ENCODE data around the gene RAB29.

The RAB29 gene

GRCh38 chr1:205764578-205764977, 10.7 kb downstream of the RAB29 start:
- DNase-seq (ENCODE audit: low read depth in 2 of 2), result no peak

- no peak for DNase-seq (ENCODE audit: low read depth in 2 of 2)
These were observed 11.3 kb downstream of the RAB29 start for GRCh38 chr1:205763980-205764379.

DNA sequence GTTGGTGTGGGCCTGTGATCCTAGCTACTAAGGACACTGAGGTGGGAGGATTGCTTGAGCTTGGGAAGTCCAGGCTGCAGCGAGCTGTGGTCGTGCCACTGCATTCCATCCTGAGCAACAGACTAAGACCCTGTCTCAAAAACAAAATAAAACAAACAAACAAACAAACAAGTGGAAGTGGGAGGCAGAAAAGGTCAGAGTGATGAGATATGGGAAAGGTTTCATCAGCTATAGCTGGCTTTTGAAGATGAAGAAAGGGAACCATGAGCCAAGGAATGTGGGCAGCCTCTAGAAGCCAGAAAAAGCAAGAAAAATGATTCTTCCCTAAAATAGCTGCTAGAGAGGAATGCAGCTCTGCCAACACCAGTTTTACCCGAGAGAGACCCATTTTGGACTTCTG, 14.7 kb downstream of the RAB29 start:
- DNase-seq (ENCODE audit: low read depth in 2 of 2), result no peak

GRCh38 chr1:205756552-205756951, 18.7 kb downstream of the RAB29 start:
- no peak for DNase-seq (ENCODE audit: low read depth in 2 of 2)

DNA sequence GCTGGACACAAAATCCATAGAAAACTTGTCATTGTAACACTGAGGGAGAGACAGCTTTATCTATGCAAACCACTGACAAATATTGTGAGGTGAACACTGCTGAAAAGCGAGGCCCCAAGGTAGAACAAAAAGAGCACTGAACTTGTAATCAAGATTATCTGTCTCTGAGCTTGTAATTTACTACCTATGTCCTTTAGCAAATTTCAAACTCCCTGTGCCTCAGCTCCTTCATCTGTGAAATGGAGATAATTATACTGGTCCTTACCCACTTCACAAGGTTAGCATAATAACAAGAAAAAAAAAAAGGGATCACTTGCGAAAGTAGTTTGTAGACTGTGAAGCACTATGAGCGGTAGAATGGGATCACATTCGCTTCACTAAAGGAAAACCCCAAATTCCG, 20.4 kb downstream of the RAB29 start:
- no peak for DNase-seq (ENCODE audit: low read depth in 2 of 2)

- DNase-seq (ENCODE audit: low read depth in 2 of 2), result no peak
These were observed 24.1 kb downstream of the RAB29 start for GRCh38 chr1:205751036-205751651.

DNA sequence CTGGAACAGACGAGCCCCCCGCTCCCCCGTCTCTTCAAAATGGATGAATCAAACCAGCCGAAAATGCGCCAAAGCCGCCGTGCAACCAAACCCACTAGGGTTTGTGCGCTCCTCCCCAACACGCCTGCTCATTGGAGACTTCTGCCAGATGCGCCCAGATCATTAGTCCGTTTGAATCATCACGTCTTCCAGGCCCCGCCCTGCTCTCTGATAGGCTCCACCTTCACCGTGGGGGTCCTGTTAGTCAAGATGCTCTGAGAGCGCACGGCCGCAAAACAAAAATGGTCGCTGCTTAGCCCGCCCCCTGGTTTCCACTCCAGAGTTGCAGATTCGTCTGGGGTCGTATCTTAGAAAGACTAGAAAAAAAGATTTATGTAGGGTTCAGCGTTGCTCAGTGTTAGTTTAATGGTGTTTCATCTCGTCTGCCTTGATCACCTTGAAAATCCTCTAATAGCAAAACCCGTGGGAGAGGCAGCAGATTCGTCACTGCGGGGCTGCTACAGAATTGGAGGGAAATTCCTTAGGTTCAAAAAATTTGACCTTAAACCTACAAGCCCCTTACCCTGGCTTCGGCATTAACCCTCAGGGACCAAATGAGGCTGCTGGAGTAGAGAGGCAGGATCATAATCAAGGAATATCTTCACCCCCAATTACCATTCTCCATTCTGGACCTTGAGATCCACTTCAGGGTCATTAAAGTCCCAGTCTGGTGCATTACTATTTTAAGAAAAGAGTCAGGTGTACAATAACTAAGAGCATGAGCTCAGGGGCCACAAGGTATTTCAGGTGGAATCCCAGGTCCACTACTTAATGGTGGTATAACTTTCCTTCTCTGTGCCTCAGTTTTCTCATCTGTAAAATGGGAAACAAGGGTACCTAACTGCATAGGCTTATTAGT, 24.9 kb downstream of the RAB29 start, which contains the start of gene NUCKS1:
TSS of gene NUCKS1 (minus strand) at position 45 of the 898 bp plus-strand sequence. CDS start 209 bp downstream, outside the sequence.
- peak; percentile 86 to 93 for DNase-seq (ENCODE audit: low read depth in 2 of 2)

GRCh38 chr1:205749234-205750137, 25.8 kb downstream of the RAB29 start:
- peak; percentile 85 to 89 for DNase-seq (ENCODE audit: low read depth in 2 of 2)

DNA sequence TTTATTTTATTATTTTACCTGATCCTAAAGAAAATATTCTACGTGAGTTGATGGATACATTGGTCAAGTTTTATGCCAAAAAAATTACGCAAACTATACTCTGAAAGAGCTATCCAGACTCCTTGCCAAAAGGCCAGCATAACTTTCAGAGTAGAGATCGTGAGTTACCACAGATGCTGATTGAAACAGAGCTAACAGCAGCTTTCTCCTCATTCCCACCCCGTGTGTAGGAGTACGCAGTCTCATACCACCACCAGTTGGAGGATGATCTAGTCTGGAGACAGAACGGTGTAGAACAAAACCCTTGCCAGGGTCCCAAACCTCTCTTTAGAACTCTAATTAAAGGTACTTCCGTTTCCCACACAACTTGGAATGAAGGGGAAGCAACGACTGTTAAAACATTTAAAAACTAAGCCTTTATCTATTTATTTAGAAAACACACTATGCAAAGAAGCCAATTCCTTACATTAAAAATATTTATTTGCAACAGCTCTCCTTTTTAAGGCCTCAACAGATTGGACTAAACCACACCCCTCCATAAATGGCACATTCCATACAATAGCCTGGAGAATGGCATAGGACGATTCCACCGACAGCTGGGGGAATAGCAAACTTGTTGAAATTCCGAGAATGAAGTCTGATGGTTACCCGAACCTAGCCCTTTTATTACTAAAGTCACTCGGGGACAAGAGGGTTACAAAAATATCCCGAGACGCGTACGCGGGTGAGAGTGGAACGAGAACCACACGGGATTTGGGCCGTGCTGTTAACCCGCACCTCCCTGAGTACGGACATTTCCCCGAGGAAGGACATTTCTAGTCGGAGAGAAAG, 26.7 kb downstream of the RAB29 start:
- DNase-seq (ENCODE audit: low read depth in 2 of 2), result no peak

GRCh38 chr1:205746757-205747412, 28.4 kb downstream of the RAB29 start:
- no peak for DNase-seq (ENCODE audit: low read depth in 2 of 2)

GRCh38 chr1:205744403-205744802, 30.9 kb downstream of the RAB29 start:
- DNase-seq (ENCODE audit: low read depth in 2 of 2), result no peak

DNA sequence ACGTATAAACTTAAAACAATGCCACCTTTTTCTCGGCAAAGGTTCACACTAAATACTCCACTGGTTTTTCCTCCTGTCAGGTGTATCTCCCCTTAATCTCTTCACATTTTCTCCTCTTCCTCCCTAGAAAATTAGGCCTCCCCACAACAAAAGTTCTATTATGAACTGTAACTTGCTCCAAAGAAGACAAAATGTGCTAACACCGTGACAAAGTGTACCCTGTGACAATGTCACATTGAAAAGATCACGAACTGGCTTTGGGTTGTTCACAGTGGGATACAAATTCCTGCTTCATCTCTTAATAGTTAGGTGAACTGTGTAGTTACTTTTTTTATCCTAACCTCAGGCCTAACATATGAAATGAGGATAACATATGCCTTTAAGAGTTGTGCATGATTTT, 31.3 kb downstream of the RAB29 start:
- no peak for DNase-seq (ENCODE audit: low read depth in 2 of 2)

GRCh38 chr1:205741681-205742080, 33.6 kb downstream of the RAB29 start:
- no peak for DNase-seq (ENCODE audit: low read depth in 2 of 2)

DNA sequence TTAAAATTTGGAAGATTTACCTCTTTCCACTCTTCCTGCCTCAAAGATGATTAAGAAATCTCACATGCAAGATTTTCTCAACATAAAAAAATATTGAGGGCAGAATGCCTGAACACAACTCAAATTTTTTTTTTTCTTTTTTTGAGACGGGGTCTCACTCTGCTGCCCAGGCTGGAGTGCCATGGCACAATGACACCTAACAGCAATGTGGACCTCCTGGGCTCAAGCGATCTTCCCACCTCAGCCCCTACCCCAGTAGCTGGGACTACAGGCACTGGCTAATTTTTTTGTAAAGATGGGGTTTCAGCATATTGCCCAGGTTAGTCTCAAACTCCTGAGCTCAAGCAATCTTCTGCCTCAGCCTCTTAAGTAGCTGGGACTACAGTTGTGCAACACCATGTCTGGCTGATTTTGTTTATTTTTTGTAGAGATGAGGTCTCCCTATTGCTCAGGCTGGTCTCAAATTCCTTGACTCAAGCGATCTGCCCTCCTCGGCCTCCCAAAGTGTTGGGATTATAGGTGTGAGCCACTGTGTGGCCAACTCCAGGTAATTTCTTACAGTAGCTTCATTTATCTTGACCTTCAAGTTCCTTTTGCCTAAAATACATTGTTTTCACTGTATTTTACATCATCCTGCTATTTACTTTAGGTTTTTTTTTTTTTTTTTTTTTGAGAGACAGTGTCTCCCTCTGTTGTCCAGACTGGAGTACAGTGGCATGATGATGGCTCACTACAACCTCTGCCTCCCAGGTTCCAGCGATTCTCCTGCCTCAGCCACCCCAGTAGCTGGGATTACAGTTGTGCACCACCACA, 35.7 kb downstream of the RAB29 start:
- DNase-seq (ENCODE audit: low read depth in 2 of 2), result no peak

GRCh38 chr1:205735218-205735617, 40.1 kb downstream of the RAB29 start:
- DNase-seq (ENCODE audit: low read depth in 2 of 2), result no peak

DNA sequence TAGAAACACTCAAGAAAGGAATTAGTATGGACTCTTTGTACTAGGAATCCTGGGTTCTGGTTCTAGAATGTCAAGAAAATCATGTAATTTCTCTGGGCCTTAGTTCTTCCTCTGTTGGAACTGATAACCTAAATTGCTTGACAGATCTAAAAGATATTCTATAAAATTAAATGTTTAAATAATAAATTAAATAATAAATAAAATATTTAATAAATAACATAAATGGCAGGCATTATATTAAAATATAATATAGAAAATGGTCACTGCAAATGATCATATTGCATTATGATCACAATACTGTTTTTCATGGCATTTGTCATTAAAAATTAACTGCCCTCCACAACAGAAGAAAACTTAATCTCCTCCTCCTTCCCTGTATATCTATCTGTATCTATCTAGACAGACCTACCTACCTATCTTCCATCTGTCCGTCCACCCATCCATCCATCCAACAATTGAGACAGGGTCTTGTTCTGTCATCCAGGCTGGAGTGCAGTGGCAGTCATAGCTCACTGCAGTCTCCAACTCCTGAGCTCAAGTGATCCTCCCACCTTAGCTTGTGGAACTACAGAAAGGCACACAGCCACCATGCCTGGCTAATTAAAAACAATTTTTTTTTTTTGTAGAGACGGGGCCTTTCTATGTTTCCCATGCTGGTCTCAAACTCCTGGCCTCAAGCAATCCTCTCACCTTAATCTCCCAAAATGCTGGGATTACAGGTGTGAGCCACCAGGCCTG, 41.7 kb downstream of the RAB29 start:
- DNase-seq (ENCODE audit: low read depth in 2 of 2), result no peak

- DNase-seq (ENCODE audit: low read depth in 2 of 2), result no peak
These were observed 45.2 kb downstream of the RAB29 start for GRCh38 chr1:205729945-205730610.

GRCh38 chr1:205726619-205727125, 48.6 kb downstream of the RAB29 start:
- no peak for DNase-seq (ENCODE audit: low read depth in 2 of 2)
